CD14-positive monocyte (primary cell): Measurements from ENCODE around the gene NCOR2. TPM values are rescaled to one million over a fixed set of nuclear protein-coding genes. Genes with fewer than 3 reads are reported as not detected.

Experiments used
- DNase-seq, 3 donors: peaks; one replicate each; pipeline ENCODE4 v3.0.0-alpha.2; 2011 to 2022
- H2AFZ ChIP-seq: 2 replicates; pipeline ENCODE4 v1.6.0; 2012; ENCODE audit warnings: mild to moderate bottlenecking, low read depth, low read length, inconsistent platforms; ENCODE audit not compliant: insufficient read depth, poor library complexity, severe bottlenecking
- H3K27ac ChIP-seq, 2 donors: 1 replicate in 1 of 2; 2 replicates in 1 of 2; pipeline ENCODE4 v1.5.1; 2012 to 2013; ENCODE audit warnings: low read length in 2 of 2, control low read depth in 1 of 2, inconsistent platforms in 1 of 2, low read depth in 1 of 2, mild to moderate bottlenecking in 1 of 2
- H3K27me3 ChIP-seq, 2 donors: one replicate each; pipeline versions ENCODE4 v1.6.0 to v1.6.1; 2011 to 2013; ENCODE audit warnings: low read length in 2 of 2; ENCODE audit not compliant: control insufficient read depth in 2 of 2, insufficient read depth in 2 of 2
- H3K36me3 ChIP-seq, 2 donors: replicated peaks in 1 of 2; 1 replicate in 1 of 2; 2 replicates in 1 of 2; pipeline versions ENCODE4 v1.5.1 to v1.6.1; 2012 to 2013; ENCODE audit warnings: low read length in 2 of 2, control low read depth in 1 of 2, inconsistent platforms in 1 of 2, mild to moderate bottlenecking in 1 of 2; ENCODE audit not compliant: insufficient read depth in 2 of 2, control insufficient read depth in 1 of 2
- H3K4me1 ChIP-seq, 2 donors: 1 replicate in 1 of 2; 2 replicates in 1 of 2; pipeline versions ENCODE4 v1.5.1 to v1.6.1; 2012 to 2013; ENCODE audit warnings: low read length in 2 of 2, control low read depth in 1 of 2, inconsistent platforms in 1 of 2, mild to moderate bottlenecking in 1 of 2, moderate library complexity in 1 of 2; ENCODE audit not compliant: insufficient read depth in 2 of 2, control insufficient read depth in 1 of 2
- H3K4me2 ChIP-seq: replicated peaks from 2 replicates; pipeline ENCODE3; 2012; ENCODE audit warnings: low read length, moderate library complexity, mild to moderate bottlenecking; ENCODE audit not compliant: poor library complexity, severe bottlenecking; ENCODE audit errors: extremely low read depth
- H3K4me3 ChIP-seq, 3 experiments: fragments of 200-600 bp in 1 of 3; sonication (generic) in 1 of 3; replicated peaks in 1 of 3; 1 replicate in 2 of 3; 2 replicates in 1 of 3; pipeline ENCODE4 v1.5.1; 2011 to 2013; ENCODE audit warnings: low read length in 3 of 3, mild to moderate bottlenecking in 3 of 3, control low read depth in 2 of 3, low read depth in 2 of 3, inconsistent platforms in 1 of 3, moderate library complexity in 1 of 3
- H3K79me2 ChIP-seq: 2 replicates; pipeline ENCODE4 v1.6.0; 2012; ENCODE audit warnings: mild to moderate bottlenecking, control low read depth, inconsistent platforms, low read length, moderate library complexity; ENCODE audit not compliant: insufficient read depth
- H3K9ac ChIP-seq: 2 replicates; pipeline ENCODE4 v1.6.0; 2017; ENCODE audit warnings: low read length, mild to moderate bottlenecking; ENCODE audit not compliant: insufficient read depth, poor library complexity, severe bottlenecking
- H3K9me3 ChIP-seq, 2 donors: replicated peaks in 1 of 2; 1 replicate in 1 of 2; 2 replicates in 1 of 2; pipeline versions ENCODE4 v1.5.1 to v1.6.1; 2012 to 2013; ENCODE audit warnings: low read length in 2 of 2, control low read depth in 1 of 2; ENCODE audit not compliant: control insufficient read depth in 1 of 2, insufficient read depth in 1 of 2
- H4K20me1 ChIP-seq: 2 replicates; pipeline ENCODE4 v1.6.0; 2012; ENCODE audit warnings: mild to moderate bottlenecking, low read length, control low read depth, moderate library complexity; ENCODE audit not compliant: insufficient read depth
- H3K27ac Mint-ChIP-seq, 7 donors: one replicate each; pipeline ENCODE4 v1.8.0; 2020; ENCODE audit warnings: mild to moderate bottlenecking in 7 of 7, mixed read lengths in 7 of 7, moderate library complexity in 6 of 7, inconsistent platforms in 2 of 7
- H3K27me3 Mint-ChIP-seq, 3 donors: one replicate each; pipeline ENCODE4 v1.8.0; 2021 to 2022; ENCODE audit warnings: low read depth in 3 of 3, mild to moderate bottlenecking in 3 of 3, mixed read lengths in 3 of 3, moderate library complexity in 3 of 3, inconsistent platforms in 1 of 3
- H3K36me3 Mint-ChIP-seq, 2 donors: one replicate each; pipeline ENCODE4 v1.8.0; 2020; ENCODE audit warnings: mixed read lengths in 2 of 2, inconsistent platforms in 1 of 2, mild to moderate bottlenecking in 1 of 2
- H3K4me1 Mint-ChIP-seq: one replicate; pipeline ENCODE4 v1.8.0; 2020; ENCODE audit warnings: mild to moderate bottlenecking, mixed read lengths
- H3K4me3 Mint-ChIP-seq, 2 donors: one replicate each; pipeline ENCODE4 v1.8.0; 2020; ENCODE audit warnings: mild to moderate bottlenecking in 2 of 2, mixed read lengths in 2 of 2, moderate library complexity in 1 of 2
- H3K9me3 Mint-ChIP-seq, 7 donors: one replicate each; pipeline ENCODE4 v1.8.0; 2020 to 2022; ENCODE audit warnings: mixed read lengths in 7 of 7, mild to moderate bottlenecking in 6 of 7, moderate library complexity in 6 of 7, inconsistent platforms in 2 of 7
- WGBS: methylation state at CpG from one replicate; pipeline ENCODE4 v1.1.5; 2013; ENCODE audit warnings: missing lambda C conversion rate; ENCODE audit not compliant: insufficient coverage; 5-methylcytosine and 5-hydroxymethylcytosine counted together
- intact Hi-C, 2 donors: fragments of 100-400 bp; cut with micrococcal nuclease; formaldehyde crosslinking; loops; one replicate each; pipeline versions ENCODE4 v1.15.0 to v1.15.1; 2023
- polyA plus RNA-seq, 3 donors: library from polyadenylated mRNA; depleted of rRNA in 1 of 3; unstranded in 2 of 3; stranded (reverse) in 1 of 3; fragments of 300-500 nt in 2 of 3; fragments of >200 nt in 1 of 3; fragmentation: Illumina TruSeq in 2 of 3; gene quantifications; 1 replicate in 2 of 3; 2 replicates in 1 of 3; pipeline ENCODE4 v1.2.3, GENCODE V29; 2012 to 2021
- TF ChIP-seq, protein P1 (sequence below): fragments of 200-600 bp; IDR thresholded peaks from one replicate; pipeline ENCODE4 v1.8.0; 2022; ENCODE audit warnings: antibody characterized with exemption, mild to moderate bottlenecking

NCOR2 gene
- polyA plus RNA-seq, 3 donors, result 4.7 to 46.8 (median 5.5) TPM

DNA sequence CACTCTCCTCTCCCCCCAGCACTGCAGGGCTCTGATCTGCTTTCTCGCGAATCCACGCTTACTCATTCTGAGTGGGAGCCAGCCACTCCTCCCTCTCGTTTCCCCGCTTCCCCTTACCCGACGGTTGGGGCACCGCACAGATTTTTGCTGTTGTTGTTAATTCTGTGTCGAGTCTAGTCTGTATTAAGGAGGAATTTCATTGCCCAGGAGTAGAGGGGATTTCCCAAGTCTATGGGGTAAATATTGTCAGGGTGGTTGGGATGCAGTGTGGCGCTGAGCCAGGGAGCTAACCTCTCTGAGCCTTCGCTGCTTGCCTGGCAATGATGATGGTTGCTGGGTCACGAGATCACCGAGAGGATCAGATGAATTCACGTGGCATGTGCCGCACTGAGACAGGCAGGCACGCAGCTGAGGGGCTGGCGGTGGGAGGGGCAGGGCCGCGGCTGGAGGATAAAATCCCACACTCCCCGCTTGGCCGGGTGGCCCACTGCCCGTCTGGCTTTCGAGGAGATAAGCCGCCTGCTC lies 18.5 kb downstream of the NCOR2 start:
- peak; percentile 63 to 78 (median 66) for DNase-seq
- peaks cover 68 to 86% of the 10 kb centered on the region in 2 donors for H3K4me1 ChIP-seq
- Mint-ChIP-seq H3K27me3 (peaks cover 0 to 1% (median 0%) of the 10 kb centered on the region in 3 donors), H3K9me3 (no peaks in the 10 kb centered on the region), H3K4me3 (peak overlapping the region in 1 of 2 donors; percentile 26), H3K4me1 (peaks cover 89% of the 10 kb centered on the region), H3K36me3 (peaks cover 12 to 19% of the 10 kb centered on the region in 2 donors), H3K27ac (peak overlapping the region; percentile 75 to 91 (median 82))
- H3K79me2 ChIP-seq, result peaks cover 100% of the 10 kb centered on the region
- H3K4me2 ChIP-seq, result peak overlapping the region; percentile 27
- no peak overlapping the region for H2AFZ ChIP-seq
- no peaks in the 10 kb centered on the region for H3K9me3 ChIP-seq
- intact Hi-C loops, result loop anchor here (5.0 to 10.0 kb wide), 3 partner anchors 42 to 92 kb away; no protein-coding TSS in a partner anchor
- no peaks in the 10 kb centered on the region for H3K27me3 ChIP-seq
- H3K9ac ChIP-seq, result no peak overlapping the region
- TF ChIP-seq, protein P1, sequence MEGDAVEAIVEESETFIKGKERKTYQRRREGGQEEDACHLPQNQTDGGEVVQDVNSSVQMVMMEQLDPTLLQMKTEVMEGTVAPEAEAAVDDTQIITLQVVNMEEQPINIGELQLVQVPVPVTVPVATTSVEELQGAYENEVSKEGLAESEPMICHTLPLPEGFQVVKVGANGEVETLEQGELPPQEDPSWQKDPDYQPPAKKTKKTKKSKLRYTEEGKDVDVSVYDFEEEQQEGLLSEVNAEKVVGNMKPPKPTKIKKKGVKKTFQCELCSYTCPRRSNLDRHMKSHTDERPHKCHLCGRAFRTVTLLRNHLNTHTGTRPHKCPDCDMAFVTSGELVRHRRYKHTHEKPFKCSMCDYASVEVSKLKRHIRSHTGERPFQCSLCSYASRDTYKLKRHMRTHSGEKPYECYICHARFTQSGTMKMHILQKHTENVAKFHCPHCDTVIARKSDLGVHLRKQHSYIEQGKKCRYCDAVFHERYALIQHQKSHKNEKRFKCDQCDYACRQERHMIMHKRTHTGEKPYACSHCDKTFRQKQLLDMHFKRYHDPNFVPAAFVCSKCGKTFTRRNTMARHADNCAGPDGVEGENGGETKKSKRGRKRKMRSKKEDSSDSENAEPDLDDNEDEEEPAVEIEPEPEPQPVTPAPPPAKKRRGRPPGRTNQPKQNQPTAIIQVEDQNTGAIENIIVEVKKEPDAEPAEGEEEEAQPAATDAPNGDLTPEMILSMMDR, result no peak
- 51% methylated on average over 16 of the region's 24 CpGs for WGBS
- H3K36me3 ChIP-seq, result no peaks in the 10 kb centered on the region
- peaks cover 100% of the 10 kb centered on the region for H4K20me1 ChIP-seq
- peak overlapping the region; percentile 27 to 58 for H3K27ac ChIP-seq
- H3K4me3 ChIP-seq, result no peak overlapping the region

DNA sequence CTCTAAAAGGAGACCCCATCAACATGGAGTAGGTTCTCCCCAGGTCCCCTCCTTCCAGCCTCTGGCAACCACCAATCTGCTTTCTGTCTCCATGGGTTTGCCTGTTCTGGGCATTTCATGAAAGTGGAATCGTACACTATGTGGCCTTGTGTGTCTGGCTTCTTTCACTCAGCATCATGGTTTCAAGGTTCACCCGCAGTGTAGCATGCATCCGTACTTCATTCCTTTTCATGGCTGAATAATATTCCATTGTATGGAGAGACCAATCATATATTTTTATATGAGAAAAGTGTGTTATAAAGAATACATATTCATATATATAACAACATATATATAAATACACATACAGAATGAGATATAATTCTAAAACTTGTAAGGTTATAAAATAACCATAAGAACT lies 19.8 kb downstream of the NCOR2 start:
- Histone ChIP-seq H2AFZ (no peak overlapping the region), H3K9me3 (no peaks in the 10 kb centered on the region), H3K36me3 (no peaks in the 10 kb centered on the region), H3K4me3 (no peak overlapping the region), H3K27me3 (no peaks in the 10 kb centered on the region), H3K27ac (no peak overlapping the region), H3K9ac (no peak overlapping the region), H4K20me1 (peaks cover 99% of the 10 kb centered on the region), H3K79me2 (peaks cover 99% of the 10 kb centered on the region), H3K4me1 (peaks cover 79 to 88% of the 10 kb centered on the region in 2 donors), H3K4me2 (no peak overlapping the region)
- DNase-seq, result no peak
- Mint-ChIP-seq H3K27ac (peak overlapping the region in 2 of 7 donors; percentile 33 to 67), H3K36me3 (peaks cover 16 to 17% of the 10 kb centered on the region in 2 donors), H3K27me3 (peaks cover 0 to 1% (median 0%) of the 10 kb centered on the region in 3 donors), H3K9me3 (no peaks in the 10 kb centered on the region), H3K4me3 (no peak overlapping the region), H3K4me1 (peaks cover 86% of the 10 kb centered on the region)
- intact Hi-C loops, result loop anchor here (5.0 to 10.0 kb wide), 3 partner anchors 40 to 90 kb away; no protein-coding TSS in a partner anchor
- TF ChIP-seq, protein P1, result no peak
- no CpG with 5 or more reads among the region's 3 CpGs for WGBS
